CD4-positive, alpha-beta T cell treated with Interferon alpha-2 for 1 hour (primary cell): Measurements from ENCODE around the gene ZDHHC11.
"Not testable (repeated sequence)": the region's sequence is repeated elsewhere in the genome, so short reads cannot be mapped to it uniquely, and the experiment has no call there.

Experiments
- DNase-seq, 2 donors: peaks; one replicate each; pipeline ENCODE4 v3.0.0-alpha.2; 2020 to 2022

The ZDHHC11 gene

DNA sequence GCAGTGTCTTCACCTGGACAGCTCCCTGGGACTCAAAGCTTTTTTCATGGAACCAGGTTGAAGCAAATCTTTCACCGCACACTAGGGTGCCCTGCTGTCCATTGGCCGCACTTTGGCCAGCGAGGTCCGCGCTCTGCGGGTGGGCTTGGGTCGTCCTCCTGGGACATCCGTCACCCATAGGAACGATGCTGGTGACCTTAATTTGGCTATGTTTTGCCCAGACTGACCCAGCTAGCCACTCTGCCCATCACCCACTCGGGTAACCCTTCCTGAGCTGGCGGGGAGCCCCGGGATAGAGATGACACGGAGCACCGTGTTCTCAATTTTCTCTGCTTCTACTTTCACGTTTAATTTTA, 92.1 kb downstream of the ZDHHC11 start:
- no peak for DNase-seq

DNA sequence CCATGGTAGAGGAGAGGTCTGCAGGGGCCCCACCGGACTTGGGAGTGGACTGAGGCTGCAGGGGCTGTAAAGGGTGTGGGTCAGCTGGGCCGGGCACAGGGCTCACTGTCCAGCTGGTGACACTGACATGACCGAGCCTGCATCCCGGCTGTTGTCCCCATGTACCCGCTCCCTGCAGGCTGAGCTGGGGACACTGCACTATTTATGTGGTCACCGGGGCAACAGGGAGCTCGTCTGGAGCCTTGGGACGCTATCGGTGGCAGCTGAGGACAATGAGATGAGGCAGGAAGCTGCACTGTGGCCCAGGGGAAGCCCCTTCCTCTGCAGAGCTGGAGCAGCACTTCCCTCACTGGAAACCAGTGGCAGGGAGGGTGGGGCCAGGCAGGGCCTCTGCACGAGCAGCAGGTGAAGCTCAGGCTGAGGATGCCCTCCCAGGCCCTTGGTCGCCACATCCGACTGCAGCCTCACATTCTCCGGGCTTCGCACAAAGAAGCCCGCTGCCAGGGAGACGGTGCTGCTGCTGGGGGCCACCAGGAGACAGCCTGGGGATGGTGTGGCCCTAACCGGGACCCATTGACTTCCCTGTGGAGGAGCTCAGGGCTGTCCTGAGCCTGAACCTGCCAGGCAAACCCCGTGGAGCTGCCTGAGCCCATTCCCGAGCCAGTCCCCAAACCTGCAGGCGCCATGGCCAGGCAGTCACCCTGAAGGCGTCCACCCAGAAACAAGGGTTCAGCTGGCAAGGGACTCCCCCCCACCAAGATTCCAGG, 92.7 kb downstream of the ZDHHC11 start:
- DNase-seq = peak in 1 of 2 donors; percentile 46

DNA sequence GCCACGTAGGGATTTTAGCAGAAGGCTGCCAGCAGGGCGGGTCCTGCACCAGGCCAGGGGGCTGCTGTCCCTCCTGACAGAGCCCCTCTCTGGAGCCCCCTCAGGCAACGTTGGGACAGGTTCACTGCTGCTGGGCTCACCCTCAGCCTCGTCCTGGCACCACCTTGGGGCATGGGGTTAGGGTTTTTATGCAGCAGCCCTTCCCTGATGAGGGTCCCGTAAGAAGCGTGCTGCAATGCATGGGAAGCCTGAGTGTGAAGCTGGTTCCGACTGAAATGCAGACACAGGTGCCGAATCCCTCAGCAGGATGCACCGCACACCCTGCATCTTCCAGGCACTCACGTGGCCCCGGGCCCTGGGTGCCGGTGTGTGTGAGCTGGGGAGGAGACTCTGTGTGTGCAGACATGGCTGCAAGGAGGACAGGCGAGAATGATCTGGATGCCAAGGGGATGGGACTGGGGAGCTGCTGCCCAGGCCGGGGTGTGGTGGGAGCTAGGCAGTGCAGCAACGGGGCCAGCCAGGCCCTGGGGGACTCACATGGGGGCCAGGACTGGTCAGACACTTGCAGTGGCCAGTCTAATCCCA, 93.3 kb downstream of the ZDHHC11 start:
- no peak for DNase-seq

DNA sequence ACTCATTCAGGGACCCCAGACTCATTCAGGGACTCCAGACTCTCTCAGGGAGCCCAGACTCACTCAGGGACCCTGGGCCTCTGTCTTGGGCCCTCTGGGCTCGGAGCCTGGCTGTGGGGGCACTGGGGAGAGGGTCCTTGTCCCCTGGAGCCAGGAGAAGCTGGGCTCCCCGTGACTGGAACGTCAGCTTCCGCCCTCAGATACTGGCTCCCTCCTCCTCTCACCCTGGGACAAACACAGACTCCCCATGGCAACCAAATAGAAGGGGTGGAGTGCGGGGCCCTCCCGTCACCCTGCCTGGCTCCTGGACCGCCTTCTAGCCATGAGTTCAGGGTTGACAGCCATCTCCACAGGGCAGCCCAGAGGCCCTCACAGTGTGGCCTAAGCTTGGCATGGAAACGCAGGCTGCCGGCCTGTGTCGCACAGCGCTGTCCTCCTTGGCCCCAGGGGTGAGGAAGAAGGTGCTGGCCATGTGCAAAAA, 93.9 kb downstream of the ZDHHC11 start:
- DNase-seq = peak in 1 of 2 donors; percentile 27

DNA sequence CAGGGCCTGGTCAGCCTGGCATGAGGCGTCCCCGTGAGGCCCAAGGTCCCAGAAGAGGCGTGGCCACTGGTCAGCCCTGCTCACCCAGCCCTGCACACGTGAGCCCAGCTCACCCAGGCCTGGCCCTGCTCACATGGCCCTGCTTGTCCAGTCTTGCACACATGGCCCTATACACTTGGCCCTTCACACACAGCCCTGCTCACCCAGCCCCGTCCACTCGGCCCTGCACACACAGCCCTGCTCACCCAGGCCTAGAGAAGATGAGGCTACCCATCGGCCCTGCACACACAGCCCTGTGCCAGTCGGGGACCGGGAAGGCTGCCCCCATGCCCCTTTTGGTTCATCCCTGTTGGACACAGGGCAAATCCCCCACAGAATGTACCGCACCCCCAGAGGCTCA, 94.6 kb downstream of the ZDHHC11 start:
- no peak for DNase-seq

DNA sequence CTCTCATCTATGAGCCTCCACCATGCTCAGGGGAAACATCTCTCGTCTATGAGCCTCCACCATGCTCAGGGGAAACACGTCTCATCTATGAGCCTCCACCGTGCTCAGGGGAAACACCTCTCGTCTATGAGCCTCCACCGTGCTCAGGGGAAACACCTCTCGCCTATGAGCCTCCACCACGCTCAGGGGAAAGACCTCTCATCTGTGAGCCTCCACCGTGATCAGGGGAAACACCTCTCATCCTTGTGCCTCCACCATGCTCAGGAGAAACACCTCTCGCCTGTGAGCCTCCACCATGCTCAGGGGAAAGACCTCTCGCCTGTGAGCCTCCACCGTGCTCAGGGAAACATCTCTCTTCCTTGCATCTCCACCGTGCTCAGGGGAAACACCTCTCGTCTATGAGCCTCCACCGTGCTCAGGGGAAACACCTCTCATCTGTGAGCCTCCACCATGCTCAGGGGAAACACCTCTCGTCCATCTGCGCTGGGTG, 96.6 kb downstream of the ZDHHC11 start:
- not testable (repeated sequence) for DNase-seq

DNA sequence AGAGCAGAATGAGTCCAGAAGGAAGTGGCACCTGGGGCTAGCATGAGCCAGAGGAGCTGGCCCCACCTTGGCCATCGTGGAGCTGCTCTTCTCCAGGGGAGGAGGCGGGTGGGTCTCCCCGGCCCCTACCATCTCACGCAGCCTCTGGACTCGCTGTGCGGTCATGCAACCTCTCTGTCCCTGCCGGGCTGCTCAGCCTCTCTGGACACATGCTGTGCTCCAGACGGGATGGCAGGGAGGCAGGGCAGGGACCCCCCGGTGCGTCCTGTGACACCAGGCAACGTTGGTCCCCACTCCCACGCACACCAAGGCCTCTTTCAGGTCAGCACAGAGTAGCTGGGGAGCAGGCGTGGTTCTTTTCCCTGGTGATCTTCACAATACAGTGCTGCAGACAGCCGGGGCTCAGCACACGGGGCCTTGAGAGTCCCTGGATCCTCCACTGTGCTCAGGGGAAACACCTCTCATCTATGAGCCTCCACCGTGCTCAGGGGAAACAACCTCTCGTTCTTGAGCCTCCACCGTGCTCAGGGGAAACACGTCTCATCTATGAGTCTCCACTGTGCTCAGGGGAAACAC, 97.1 kb downstream of the ZDHHC11 start:
- not testable (repeated sequence) for DNase-seq

DNA sequence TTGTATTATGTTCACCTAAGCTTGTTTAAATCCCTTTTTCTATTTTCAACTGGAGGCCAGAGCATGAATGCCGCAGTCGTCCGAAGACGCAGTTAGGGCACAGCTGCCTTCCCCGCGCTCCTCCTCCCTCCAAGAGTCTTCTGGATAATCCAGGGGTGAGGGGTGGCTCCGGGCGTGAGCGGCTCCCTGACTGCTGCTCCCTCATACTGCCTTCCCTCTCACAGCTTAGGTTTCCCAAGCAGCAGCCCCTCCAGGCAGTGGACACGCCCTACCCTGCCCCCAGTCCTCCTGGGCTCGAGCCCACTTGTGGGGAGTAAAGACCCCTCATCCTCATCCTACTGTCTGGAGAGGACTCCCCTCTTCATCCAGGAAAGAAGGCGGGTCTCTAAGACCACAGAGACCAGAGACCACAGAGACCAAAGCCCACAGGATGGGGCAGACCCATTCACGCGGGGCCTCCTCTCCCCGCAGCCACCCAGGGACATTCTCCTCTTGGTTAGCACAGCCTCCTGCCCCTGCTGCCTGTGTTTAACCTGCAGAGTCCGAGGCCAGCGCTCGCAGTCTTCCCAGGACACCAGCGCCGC, 98.2 kb downstream of the ZDHHC11 start:
- not testable (repeated sequence) for DNase-seq

DNA sequence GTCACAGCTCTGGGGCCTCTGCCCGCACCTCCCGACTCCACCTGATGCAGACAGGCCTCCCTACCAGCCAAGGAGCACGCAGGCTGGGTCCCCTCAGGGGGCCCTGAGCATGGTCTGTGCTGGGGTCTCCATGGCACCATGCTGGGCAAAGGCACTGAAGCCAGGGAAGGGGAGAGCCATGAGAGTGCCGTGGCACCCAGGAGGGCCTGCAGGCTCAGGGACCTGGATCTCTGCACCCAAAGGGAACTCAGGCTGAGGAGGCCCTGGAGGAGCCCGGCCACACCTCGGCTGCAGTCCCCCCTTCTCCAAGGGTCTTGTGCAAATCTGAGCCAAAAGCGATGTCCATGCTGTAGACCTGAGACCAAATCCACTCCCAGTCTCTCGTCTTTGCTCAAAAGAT, 98.8 kb downstream of the ZDHHC11 start:
- DNase-seq = not testable (repeated sequence)

DNA sequence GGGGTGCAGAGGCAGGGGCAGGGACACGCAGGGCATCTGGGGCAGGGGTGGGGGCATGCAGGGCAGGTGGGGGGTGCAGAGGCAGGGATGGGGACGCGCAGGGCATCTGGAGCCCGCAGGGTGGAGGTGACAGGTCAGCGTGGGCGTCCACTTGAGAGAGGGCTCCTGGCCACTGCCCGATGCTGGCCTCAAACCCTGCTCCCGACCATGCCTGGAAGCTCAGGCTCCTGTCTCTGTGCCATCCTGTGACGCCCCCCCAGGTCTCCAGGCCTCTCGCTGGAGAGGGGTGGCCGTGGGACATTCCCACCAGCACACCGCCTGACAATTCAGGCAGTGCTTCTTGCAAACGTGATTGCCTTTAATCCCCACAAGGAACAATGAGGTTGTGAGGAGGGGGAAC, 99.3 kb downstream of the ZDHHC11 start:
- no peak for DNase-seq

DNA sequence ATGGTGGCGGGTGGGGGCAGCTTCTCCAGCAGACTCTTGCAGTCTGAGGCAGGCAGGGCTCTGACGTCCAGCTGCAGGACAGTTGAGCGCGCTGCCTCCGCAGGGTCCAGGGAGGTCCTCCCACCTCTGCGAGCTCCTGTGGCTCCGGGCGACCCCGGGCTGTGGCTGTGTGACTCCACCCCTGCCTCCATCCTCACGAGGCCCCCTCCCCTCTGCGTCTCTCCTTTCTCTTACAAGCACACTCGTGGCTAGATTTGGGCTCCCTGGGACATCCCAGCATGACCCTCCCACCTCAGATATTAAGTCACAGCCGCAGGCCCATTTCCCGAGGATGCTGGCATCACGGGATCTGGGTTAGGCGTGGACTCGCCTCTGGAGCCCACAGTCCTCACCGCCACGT, 100.6 kb downstream of the ZDHHC11 start:
- DNase-seq = not testable (repeated sequence)

DNA sequence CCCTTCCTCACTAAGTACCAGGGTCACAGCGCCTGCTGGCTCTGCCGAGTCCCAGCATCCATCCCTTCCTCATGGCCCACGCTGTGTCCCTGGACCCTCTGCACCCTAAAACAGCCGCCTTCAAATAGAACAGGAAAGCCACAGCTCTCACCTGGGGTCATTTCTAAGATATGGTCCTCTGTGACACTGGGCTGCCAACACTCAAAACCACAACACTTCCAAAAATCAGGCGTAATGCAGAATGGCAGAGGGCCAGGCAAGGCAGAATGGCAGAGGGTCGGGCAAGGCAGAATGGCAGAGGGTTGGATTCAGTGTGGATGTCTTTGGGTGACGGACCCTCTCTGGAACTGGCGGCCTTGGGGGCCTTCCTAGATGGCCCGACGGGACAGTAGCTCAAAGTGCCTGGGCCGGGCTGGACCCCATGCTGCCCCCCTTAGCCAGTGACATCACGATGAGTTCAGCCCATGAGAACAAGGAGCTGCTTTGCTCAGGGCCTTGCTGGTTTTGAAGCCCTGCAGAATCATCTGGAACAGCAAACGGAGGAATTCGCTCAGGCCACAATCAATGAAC, 101.6 kb downstream of the ZDHHC11 start:
- DNase-seq = no peak

DNA sequence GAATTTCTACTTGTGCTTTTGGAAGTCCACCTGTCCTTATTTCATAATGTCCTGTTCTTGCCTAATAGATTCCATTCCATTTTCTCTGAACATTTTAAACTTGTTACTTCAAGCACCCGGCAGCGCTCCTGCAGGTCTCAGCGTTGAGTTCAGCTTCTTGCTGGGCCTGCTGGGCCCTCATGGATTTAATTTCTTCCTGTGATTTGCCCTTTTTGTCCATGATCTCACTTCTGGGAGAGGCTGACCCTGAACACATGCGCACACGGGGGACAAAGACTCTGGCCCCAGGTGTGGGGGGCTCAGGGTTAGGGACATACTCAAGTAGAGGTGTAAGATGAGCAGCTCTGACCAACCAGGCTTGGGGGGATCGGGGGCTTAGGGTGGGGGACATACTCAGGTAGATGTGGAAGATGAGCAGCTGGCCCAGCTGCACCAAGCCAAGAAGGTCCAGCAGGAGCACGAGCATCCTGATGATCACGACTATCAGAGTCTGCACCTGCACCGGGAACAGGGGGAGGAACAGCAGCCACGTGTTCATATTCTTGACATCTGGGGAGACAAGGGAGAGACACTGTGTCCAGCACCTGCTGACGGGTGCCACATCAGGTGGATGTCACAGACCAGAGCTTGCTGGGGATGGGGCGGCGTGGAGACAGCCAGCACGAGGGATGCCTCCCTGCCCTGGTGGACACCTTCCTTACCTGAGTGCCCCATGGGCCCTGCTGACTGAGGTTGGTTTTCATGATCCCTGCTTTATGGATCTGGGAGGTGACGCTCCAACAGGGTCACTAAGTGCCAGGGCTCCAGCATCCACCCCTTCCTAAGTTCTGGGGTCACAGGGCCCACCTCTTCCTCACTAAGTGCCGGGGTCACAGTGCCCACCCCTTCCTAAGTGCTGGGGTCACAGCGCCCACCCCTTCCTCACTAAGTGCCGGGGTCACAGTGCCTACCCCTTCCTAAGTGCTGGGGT, 102.5 kb downstream of the ZDHHC11 start:
- not testable (repeated sequence) for DNase-seq

DNA sequence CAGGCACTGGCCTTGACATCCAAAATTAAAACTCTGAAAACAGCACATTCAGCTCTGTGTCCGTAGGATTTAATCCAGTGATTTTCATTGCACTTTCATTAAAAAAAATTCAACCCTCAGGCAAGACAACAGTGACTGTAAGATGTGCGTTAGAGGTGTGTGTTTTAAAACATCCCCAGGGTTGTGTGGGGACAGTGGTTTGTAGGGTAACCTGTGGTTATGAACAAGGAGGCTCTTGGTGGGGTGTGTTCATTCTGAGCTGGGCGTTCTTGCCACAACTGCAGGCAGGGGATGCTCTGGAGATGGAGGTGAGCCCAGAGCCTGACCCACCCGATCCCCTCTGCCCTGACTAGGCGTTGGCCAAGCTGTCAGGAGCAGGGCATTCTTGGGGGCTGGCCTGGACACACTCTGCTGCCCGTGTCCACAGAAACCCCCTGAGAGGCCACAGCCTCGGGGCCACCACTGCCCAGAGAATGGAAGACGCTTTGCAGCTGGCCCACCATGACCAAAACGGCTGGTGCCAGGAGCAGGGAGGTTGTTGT, 103.4 kb downstream of the ZDHHC11 start:
- not testable (repeated sequence) for DNase-seq

DNA sequence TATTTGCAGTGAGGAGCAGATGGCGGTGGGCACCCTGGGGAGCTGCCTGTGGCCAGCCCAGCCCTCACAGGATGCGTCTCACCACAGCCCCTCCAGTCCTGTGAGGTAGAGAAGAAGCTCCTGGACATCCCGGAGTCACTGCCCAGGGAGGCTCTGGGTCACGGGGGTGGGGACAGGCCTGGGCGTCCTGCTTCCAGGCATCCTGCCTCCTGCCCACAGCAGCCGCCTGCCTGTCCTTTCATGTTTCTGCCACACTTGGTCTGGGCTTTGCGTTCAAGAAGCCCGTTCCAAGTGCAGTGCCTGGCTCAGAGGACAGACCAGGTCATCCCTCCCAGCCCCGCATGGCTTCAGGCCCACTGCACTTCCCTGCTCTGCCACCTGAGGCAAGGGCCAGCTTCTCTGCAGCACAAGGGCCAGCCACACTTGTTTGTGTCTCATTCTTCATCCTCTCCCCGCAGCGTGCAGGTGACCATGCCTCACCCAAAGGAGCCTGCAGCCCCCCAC, 104.5 kb downstream of the ZDHHC11 start:
- no peak for DNase-seq
